Right atrium auricular region (tissue), 2 donors: Measurements from ENCODE around the gene FAM193B. TPM values are rescaled to one million over a fixed set of nuclear protein-coding genes. Genes with fewer than 3 reads are reported as not detected.
A peak's percentile ranks its signal among the peaks of the same experiment; 100 is the strongest.

ENCODE experiments used
- DNase-seq: peaks from one replicate; pipeline ENCODE4 v3.0.0-alpha.2; 2019; ENCODE audit warnings: low spot score
- H3K27ac ChIP-seq, 2 donors: fragments of 200-600 bp; sonication (generic); 1 replicate in 1 of 2; 2 replicates in 1 of 2; pipeline ENCODE4 v1.5.1; 2016 to 2019
- H3K27me3 ChIP-seq, 2 donors: fragments of 200-600 bp; sonication (generic); one replicate each; pipeline versions ENCODE4 v1.5.1 to v1.6.0; 2017 to 2019
- H3K36me3 ChIP-seq: fragments of 200-600 bp; sonication (generic); one replicate; pipeline ENCODE4 v1.5.1; 2016
- H3K4me1 ChIP-seq, 2 donors: fragments of 200-600 bp; sonication (generic); one replicate each; pipeline versions ENCODE4 v1.5.1 to v1.6.0; 2017 to 2019
- H3K4me3 ChIP-seq, 2 donors: fragments of 200-600 bp; sonication (generic); 1 replicate in 1 of 2; 2 replicates in 1 of 2; pipeline ENCODE4 v1.5.1; 2017 to 2019; ENCODE audit warnings: mild to moderate bottlenecking in 1 of 2, moderate library complexity in 1 of 2
- H3K9me3 ChIP-seq, 2 donors: fragments of 200-600 bp; sonication (generic); one replicate each; pipeline ENCODE4 v1.5.1; 2019
- CTCF ChIP-seq, 2 donors: fragments of 200-600 bp; sonication (generic); IDR thresholded peaks; one replicate each; pipeline ENCODE4 v1.5.1; 2019; ENCODE audit warnings: antibody characterized with exemption in 2 of 2
- total RNA-seq, 2 donors: library from RNA; depleted of rRNA; stranded (reverse); fragments of >200 nt; gene quantifications; one replicate each; pipeline ENCODE4 v1.1.0, GENCODE V29; 2016

Gene FAM193B
- total RNA-seq, 2 donors from 2014 or later, result 9.8 to 20.7 TPM

- no peak for TF ChIP-seq CTCF (IDR thresholded peaks at IDR 0.05)
- Histone ChIP-seq H3K4me1 (peaks cover 0 to 15% of the 10 kb centered on the region in 2 donors), H3K9me3 (no peaks in the 10 kb centered on the region), H3K27me3 (no peaks in the 10 kb centered on the region), H3K27ac (no peak overlapping the region), H3K4me3 (no peak overlapping the region), H3K36me3 (no peaks in the 10 kb centered on the region)
- no peak for DNase-seq
Measured at GRCh38 chr5:177557796-177558195, 3.4 kb upstream of the FAM193B start.

GRCh38 chr5:177557041-177557647 is 2.8 kb upstream of the FAM193B start:
- Histone ChIP-seq H3K27ac (no peak overlapping the region), H3K27me3 (no peaks in the 10 kb centered on the region), H3K4me3 (no peak overlapping the region), H3K36me3 (no peaks in the 10 kb centered on the region), H3K9me3 (no peaks in the 10 kb centered on the region), H3K4me1 (peaks cover 0 to 21% of the 10 kb centered on the region in 2 donors)
- no peak for DNase-seq
- TF ChIP-seq CTCF (IDR thresholded peaks at IDR 0.05), result no peak

- DNase-seq, result no peak
- Histone ChIP-seq H3K36me3 (no peaks in the 10 kb centered on the region), H3K4me3 (no peak overlapping the region), H3K27me3 (no peaks in the 10 kb centered on the region), H3K4me1 (peaks cover 0 to 21% of the 10 kb centered on the region in 2 donors), H3K27ac (peak overlapping the region; percentile 35 to 69), H3K9me3 (no peaks in the 10 kb centered on the region)
- TF ChIP-seq CTCF (IDR thresholded peaks at IDR 0.05), result no peak
Measured at GRCh38 chr5:177555665-177556064, 1.3 kb upstream of the FAM193B start.

GRCh38 chr5:177555228-177555627 is 865 bp upstream of the FAM193B start:
- Histone ChIP-seq H3K36me3 (no peaks in the 10 kb centered on the region), H3K4me3 (peak overlapping the region in 1 of 2 donors; percentile 96), H3K4me1 (peaks cover 0 to 25% of the 10 kb centered on the region in 2 donors), H3K27ac (peak overlapping the region; percentile 35 to 69), H3K27me3 (no peaks in the 10 kb centered on the region), H3K9me3 (no peaks in the 10 kb centered on the region)
- TF ChIP-seq CTCF (IDR thresholded peaks at IDR 0.05), result no peak
- no peak for DNase-seq

GRCh38 chr5:177553671-177554429 is 513 bp downstream of the FAM193B start:
- DNase-seq, result no peak
- no peak for TF ChIP-seq CTCF (IDR thresholded peaks at IDR 0.05)
- Histone ChIP-seq H3K4me3 (peak overlapping the region; percentile 96), H3K4me1 (peaks cover 0 to 28% of the 10 kb centered on the region in 2 donors), H3K27me3 (no peaks in the 10 kb centered on the region), H3K9me3 (no peaks in the 10 kb centered on the region), H3K36me3 (no peaks in the 10 kb centered on the region), H3K27ac (peak overlapping the region; percentile 86 to 88)
